ENCODE data around the gene KANSL3.

KANSL3 gene
- total RNA-seq, result 96.1 to 125 (median 119) reads per million in 3 donors

- Histone ChIP-seq H3K4me1 (ENCODE audit: control insufficient read depth, insufficient read depth, low read length, poor library complexity, severe bottlenecking) (peaks cover 17% of the 10 kb centered on the region), H3K27me3 (replicated peaks; ENCODE audit: control insufficient read depth, insufficient read depth, low read length, poor library complexity, severe bottlenecking) (no peaks in the 10 kb centered on the region), H3K4me3 (ENCODE audit: insufficient read depth, low read depth, low read length, poor library complexity, severe bottlenecking) (peak within 1 kb of the TSS; percentile 86), H3K9me3 (ENCODE audit: control insufficient read depth, low read length) (no peaks in the 10 kb centered on the region), H3K27ac (ENCODE audit: insufficient read depth, low read length, poor library complexity, severe bottlenecking) (peak within 1 kb of the TSS; percentile 86), H3K36me3 (ENCODE audit: control insufficient read depth, insufficient read depth, low read length) (no peaks in the 10 kb centered on the region)
- DNase-seq, result peak; percentile 79 to 85 (median 82)
These were observed at the start of gene KANSL3 for GRCh38 chr2:96638144-96639121. KANSL3 (minus strand) TSS chr2:96638312; CDS start chr2:96637135, 1,177 bp downstream.

- Histone ChIP-seq H3K27ac (ENCODE audit: insufficient read depth, low read length, poor library complexity, severe bottlenecking) (no peak overlapping the region), H3K27me3 (replicated peaks; ENCODE audit: control insufficient read depth, insufficient read depth, low read length, poor library complexity, severe bottlenecking) (no peaks in the 10 kb centered on the region), H3K4me1 (ENCODE audit: control insufficient read depth, insufficient read depth, low read length, poor library complexity, severe bottlenecking) (no peaks in the 10 kb centered on the region), H3K36me3 (ENCODE audit: control insufficient read depth, insufficient read depth, low read length) (no peaks in the 10 kb centered on the region), H3K4me3 (ENCODE audit: insufficient read depth, low read depth, low read length, poor library complexity, severe bottlenecking) (no peak overlapping the region), H3K9me3 (ENCODE audit: control insufficient read depth, low read length) (no peaks in the 10 kb centered on the region)
- DNase-seq, result no peak
These were observed 49.2 kb upstream of the KANSL3 start for GRCh38 chr2:96687266-96687665.

- H3K27me3 ChIP-seq (replicated peaks; ENCODE audit: control insufficient read depth, insufficient read depth, low read length, poor library complexity, severe bottlenecking), result no peaks in the 10 kb centered on the region
- no peaks in the 10 kb centered on the region for H3K9me3 ChIP-seq (ENCODE audit: control insufficient read depth, low read length)
- no peak for DNase-seq
- H3K4me3 ChIP-seq (ENCODE audit: insufficient read depth, low read depth, low read length, poor library complexity, severe bottlenecking), result no peak overlapping the region
- no peak overlapping the region for H3K27ac ChIP-seq (ENCODE audit: insufficient read depth, low read length, poor library complexity, severe bottlenecking)
- H3K36me3 ChIP-seq (ENCODE audit: control insufficient read depth, insufficient read depth, low read length), result no peaks in the 10 kb centered on the region
- no peaks in the 10 kb centered on the region for H3K4me1 ChIP-seq (ENCODE audit: control insufficient read depth, insufficient read depth, low read length, poor library complexity, severe bottlenecking)
These were observed 47.7 kb upstream of the KANSL3 start for GRCh38 chr2:96685577-96686459.

- H3K27me3 ChIP-seq (replicated peaks; ENCODE audit: control insufficient read depth, insufficient read depth, low read length, poor library complexity, severe bottlenecking), result no peaks in the 10 kb centered on the region
- no peak overlapping the region for H3K27ac ChIP-seq (ENCODE audit: insufficient read depth, low read length, poor library complexity, severe bottlenecking)
- no peaks in the 10 kb centered on the region for H3K9me3 ChIP-seq (ENCODE audit: control insufficient read depth, low read length)
- H3K4me1 ChIP-seq (ENCODE audit: control insufficient read depth, insufficient read depth, low read length, poor library complexity, severe bottlenecking), result no peaks in the 10 kb centered on the region
- no peak overlapping the region for H3K4me3 ChIP-seq (ENCODE audit: insufficient read depth, low read depth, low read length, poor library complexity, severe bottlenecking)
- no peak for DNase-seq
- no peaks in the 10 kb centered on the region for H3K36me3 ChIP-seq (ENCODE audit: control insufficient read depth, insufficient read depth, low read length)
These were observed 46.9 kb upstream of the KANSL3 start for GRCh38 chr2:96684883-96685576.

- H3K4me1 ChIP-seq (ENCODE audit: control insufficient read depth, insufficient read depth, low read length, poor library complexity, severe bottlenecking), result no peaks in the 10 kb centered on the region
- H3K9me3 ChIP-seq (ENCODE audit: control insufficient read depth, low read length), result no peaks in the 10 kb centered on the region
- no peak for DNase-seq
- no peak overlapping the region for H3K27ac ChIP-seq (ENCODE audit: insufficient read depth, low read length, poor library complexity, severe bottlenecking)
- no peak overlapping the region for H3K4me3 ChIP-seq (ENCODE audit: insufficient read depth, low read depth, low read length, poor library complexity, severe bottlenecking)
- no peaks in the 10 kb centered on the region for H3K27me3 ChIP-seq (replicated peaks; ENCODE audit: control insufficient read depth, insufficient read depth, low read length, poor library complexity, severe bottlenecking)
- no peaks in the 10 kb centered on the region for H3K36me3 ChIP-seq (ENCODE audit: control insufficient read depth, insufficient read depth, low read length)
These were observed 46.1 kb upstream of the KANSL3 start for GRCh38 chr2:96683972-96684820.

GRCh38 chr2:96683307-96683706, 45.2 kb upstream of the KANSL3 start:
- no peaks in the 10 kb centered on the region for H3K9me3 ChIP-seq (ENCODE audit: control insufficient read depth, low read length)
- no peak overlapping the region for H3K27ac ChIP-seq (ENCODE audit: insufficient read depth, low read length, poor library complexity, severe bottlenecking)
- no peak for DNase-seq
- H3K27me3 ChIP-seq (replicated peaks; ENCODE audit: control insufficient read depth, insufficient read depth, low read length, poor library complexity, severe bottlenecking), result no peaks in the 10 kb centered on the region
- no peak overlapping the region for H3K4me3 ChIP-seq (ENCODE audit: insufficient read depth, low read depth, low read length, poor library complexity, severe bottlenecking)
- no peaks in the 10 kb centered on the region for H3K36me3 ChIP-seq (ENCODE audit: control insufficient read depth, insufficient read depth, low read length)
- no peaks in the 10 kb centered on the region for H3K4me1 ChIP-seq (ENCODE audit: control insufficient read depth, insufficient read depth, low read length, poor library complexity, severe bottlenecking)

GRCh38 chr2:96681540-96681939, 43.4 kb upstream of the KANSL3 start:
- DNase-seq, result no peak
- Histone ChIP-seq H3K27me3 (replicated peaks; ENCODE audit: control insufficient read depth, insufficient read depth, low read length, poor library complexity, severe bottlenecking) (no peaks in the 10 kb centered on the region), H3K4me1 (ENCODE audit: control insufficient read depth, insufficient read depth, low read length, poor library complexity, severe bottlenecking) (no peaks in the 10 kb centered on the region), H3K4me3 (ENCODE audit: insufficient read depth, low read depth, low read length, poor library complexity, severe bottlenecking) (no peak overlapping the region), H3K27ac (ENCODE audit: insufficient read depth, low read length, poor library complexity, severe bottlenecking) (no peak overlapping the region), H3K36me3 (ENCODE audit: control insufficient read depth, insufficient read depth, low read length) (no peaks in the 10 kb centered on the region), H3K9me3 (ENCODE audit: control insufficient read depth, low read length) (no peaks in the 10 kb centered on the region)

- Histone ChIP-seq H3K27ac (ENCODE audit: insufficient read depth, low read length, poor library complexity, severe bottlenecking) (no peak overlapping the region), H3K4me3 (ENCODE audit: insufficient read depth, low read depth, low read length, poor library complexity, severe bottlenecking) (no peak overlapping the region), H3K4me1 (ENCODE audit: control insufficient read depth, insufficient read depth, low read length, poor library complexity, severe bottlenecking) (no peaks in the 10 kb centered on the region), H3K36me3 (ENCODE audit: control insufficient read depth, insufficient read depth, low read length) (no peaks in the 10 kb centered on the region), H3K27me3 (replicated peaks; ENCODE audit: control insufficient read depth, insufficient read depth, low read length, poor library complexity, severe bottlenecking) (no peaks in the 10 kb centered on the region), H3K9me3 (ENCODE audit: control insufficient read depth, low read length) (no peaks in the 10 kb centered on the region)
- no peak for DNase-seq
These were observed 42.5 kb upstream of the KANSL3 start for GRCh38 chr2:96680561-96681141.

GRCh38 chr2:96679848-96680247, 41.7 kb upstream of the KANSL3 start:
- no peaks in the 10 kb centered on the region for H3K36me3 ChIP-seq (ENCODE audit: control insufficient read depth, insufficient read depth, low read length)
- H3K27me3 ChIP-seq (replicated peaks; ENCODE audit: control insufficient read depth, insufficient read depth, low read length, poor library complexity, severe bottlenecking), result no peaks in the 10 kb centered on the region
- DNase-seq, result no peak
- no peak overlapping the region for H3K27ac ChIP-seq (ENCODE audit: insufficient read depth, low read length, poor library complexity, severe bottlenecking)
- H3K9me3 ChIP-seq (ENCODE audit: control insufficient read depth, low read length), result no peaks in the 10 kb centered on the region
- no peaks in the 10 kb centered on the region for H3K4me1 ChIP-seq (ENCODE audit: control insufficient read depth, insufficient read depth, low read length, poor library complexity, severe bottlenecking)
- H3K4me3 ChIP-seq (ENCODE audit: insufficient read depth, low read depth, low read length, poor library complexity, severe bottlenecking), result no peak overlapping the region
